AG09319 (cell line): ENCODE data around the gene POFUT2.

ENCODE experiments used
- DNase-seq: peaks from one replicate; pipeline ENCODE4 v3.0.0-alpha.2; 2010; ENCODE audit warnings: low read depth; ENCODE audit errors: extremely low read depth
- TF ChIP-seq, protein P1 (sequence below): IDR thresholded peaks from 2 replicates; pipeline ENCODE4 v1.5.1; 2011; ENCODE audit warnings: low read depth, mild to moderate bottlenecking, inconsistent platforms, low read length, moderate library complexity

The POFUT2 gene

DNA sequence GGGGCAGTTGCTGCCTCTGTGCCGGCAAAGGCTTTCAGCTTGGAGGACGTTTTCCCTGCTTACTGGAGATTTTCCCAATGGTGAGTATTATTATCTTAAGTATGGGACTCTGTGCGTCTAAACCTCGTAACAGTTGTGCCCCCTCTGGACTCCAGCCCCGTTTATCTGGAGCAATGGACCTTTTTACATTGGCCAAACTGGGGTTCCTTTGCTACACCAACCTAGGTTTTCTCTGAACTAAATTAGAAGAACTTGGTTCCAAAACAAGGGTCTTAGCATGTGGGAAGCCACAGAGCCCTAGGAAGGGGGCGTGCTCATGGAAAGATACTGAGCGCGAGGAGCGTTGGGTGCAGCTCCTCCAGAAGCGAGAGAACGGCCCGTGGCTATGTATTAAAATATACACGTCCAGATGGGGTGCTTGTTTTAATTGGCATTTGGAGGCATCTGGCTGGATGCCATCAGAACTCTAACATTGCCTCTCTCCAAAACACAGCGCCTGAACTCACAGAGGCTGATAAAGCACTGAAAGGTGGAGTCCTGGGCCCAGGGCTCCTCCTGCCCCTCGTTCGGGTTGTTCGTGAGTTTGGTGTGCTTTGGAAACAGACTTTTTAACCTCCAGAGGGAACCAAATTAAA, 28.4 kb downstream of the POFUT2 start:
- TF ChIP-seq, protein P1, sequence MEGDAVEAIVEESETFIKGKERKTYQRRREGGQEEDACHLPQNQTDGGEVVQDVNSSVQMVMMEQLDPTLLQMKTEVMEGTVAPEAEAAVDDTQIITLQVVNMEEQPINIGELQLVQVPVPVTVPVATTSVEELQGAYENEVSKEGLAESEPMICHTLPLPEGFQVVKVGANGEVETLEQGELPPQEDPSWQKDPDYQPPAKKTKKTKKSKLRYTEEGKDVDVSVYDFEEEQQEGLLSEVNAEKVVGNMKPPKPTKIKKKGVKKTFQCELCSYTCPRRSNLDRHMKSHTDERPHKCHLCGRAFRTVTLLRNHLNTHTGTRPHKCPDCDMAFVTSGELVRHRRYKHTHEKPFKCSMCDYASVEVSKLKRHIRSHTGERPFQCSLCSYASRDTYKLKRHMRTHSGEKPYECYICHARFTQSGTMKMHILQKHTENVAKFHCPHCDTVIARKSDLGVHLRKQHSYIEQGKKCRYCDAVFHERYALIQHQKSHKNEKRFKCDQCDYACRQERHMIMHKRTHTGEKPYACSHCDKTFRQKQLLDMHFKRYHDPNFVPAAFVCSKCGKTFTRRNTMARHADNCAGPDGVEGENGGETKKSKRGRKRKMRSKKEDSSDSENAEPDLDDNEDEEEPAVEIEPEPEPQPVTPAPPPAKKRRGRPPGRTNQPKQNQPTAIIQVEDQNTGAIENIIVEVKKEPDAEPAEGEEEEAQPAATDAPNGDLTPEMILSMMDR: no peak

DNA sequence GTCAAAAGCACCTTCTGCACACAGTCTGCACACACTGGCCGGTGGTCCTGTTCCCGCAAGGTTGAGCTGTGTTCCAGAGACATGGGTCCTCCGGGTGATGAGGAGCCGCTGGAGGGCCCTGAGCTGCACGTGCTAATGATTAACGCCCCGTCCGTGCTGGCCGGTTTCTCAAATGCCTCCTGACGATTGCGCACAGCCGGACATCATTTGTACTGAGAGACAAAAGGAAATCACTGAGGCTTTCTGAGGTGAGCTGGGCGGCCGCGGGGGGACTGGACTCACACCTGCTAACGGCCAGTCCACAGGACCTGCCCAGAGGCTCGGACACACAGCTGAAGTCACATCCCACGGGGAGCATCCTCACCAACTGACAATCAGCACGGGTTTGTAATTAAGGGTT, 29.2 kb downstream of the POFUT2 start:
- DNase-seq: no peak
- TF ChIP-seq, protein P1: no peak

More for the DNA sequence above, 28.4 kb downstream of the POFUT2 start:
- DNase-seq: no peak

DNA sequence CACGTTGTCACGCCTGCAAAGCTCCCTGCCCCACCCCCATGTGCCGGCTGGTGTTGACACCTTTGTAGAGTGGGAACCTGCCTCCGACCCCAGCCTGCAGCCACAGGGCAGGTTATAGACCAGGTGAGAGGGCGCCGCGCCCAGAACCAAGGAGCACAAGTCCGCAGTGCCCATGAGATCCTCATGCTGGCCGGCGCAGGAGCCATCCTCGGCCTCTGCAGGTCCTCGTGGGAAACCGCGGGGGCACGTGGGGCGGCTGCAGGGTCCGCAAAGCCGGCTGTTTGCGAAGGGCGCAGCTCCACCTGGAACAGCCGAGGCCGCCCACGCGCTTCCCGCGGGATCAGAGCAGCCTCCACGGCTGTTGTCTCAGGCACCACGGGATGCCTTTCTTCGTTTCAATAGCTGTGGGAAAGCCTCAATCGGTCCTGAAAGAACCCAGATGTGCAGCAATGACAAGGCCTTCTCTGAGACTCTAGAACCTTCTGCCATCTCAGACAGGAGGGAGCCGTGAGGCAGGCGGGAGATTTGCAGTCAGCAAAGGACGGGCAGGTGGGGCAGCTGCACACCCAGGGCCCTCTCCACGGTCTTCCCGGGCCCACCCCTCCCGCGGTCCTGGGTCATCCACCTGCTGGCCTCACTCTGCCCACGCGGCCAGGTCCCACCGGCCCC, 29.9 kb downstream of the POFUT2 start:
- DNase-seq: no peak
- TF ChIP-seq, protein P1: no peak

DNA sequence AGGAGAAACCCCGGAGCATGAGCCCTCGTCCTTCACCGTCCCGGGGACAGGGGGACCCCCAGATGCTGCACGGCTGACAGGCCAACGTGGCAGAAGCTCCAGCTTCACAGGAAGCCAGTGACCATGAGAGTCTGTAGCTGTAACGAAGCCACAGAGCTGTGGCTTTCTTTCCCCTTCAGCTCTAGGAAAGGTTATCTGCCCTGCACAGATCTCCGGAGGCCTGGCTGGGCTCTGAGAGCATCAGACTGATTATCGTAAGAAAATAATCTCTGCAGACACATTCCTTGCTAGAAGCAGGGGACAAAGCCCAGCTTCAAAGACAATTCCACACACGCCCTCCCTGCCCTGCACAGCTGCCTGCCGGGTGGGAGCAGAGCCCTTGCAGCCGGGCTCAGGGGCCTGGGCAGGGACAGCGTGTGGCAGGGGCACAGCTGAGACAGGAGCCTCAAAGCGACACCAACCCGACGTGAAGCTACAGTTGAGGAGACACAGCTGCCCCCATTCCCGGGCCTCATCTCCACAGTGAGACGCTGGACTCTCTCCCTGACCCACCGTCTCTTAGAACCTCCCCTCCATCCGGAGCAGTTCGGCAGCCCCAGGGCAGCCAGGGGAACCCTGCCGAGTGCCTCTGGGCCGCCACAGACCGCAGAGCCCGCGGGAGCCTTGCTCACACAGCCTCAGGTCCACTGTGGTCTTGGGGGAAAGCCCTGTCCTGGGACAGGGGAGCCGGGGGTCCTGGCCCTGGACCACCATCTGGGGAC, 30.6 kb downstream of the POFUT2 start:
- no peak for DNase-seq
- TF ChIP-seq, protein P1: no peak

DNA sequence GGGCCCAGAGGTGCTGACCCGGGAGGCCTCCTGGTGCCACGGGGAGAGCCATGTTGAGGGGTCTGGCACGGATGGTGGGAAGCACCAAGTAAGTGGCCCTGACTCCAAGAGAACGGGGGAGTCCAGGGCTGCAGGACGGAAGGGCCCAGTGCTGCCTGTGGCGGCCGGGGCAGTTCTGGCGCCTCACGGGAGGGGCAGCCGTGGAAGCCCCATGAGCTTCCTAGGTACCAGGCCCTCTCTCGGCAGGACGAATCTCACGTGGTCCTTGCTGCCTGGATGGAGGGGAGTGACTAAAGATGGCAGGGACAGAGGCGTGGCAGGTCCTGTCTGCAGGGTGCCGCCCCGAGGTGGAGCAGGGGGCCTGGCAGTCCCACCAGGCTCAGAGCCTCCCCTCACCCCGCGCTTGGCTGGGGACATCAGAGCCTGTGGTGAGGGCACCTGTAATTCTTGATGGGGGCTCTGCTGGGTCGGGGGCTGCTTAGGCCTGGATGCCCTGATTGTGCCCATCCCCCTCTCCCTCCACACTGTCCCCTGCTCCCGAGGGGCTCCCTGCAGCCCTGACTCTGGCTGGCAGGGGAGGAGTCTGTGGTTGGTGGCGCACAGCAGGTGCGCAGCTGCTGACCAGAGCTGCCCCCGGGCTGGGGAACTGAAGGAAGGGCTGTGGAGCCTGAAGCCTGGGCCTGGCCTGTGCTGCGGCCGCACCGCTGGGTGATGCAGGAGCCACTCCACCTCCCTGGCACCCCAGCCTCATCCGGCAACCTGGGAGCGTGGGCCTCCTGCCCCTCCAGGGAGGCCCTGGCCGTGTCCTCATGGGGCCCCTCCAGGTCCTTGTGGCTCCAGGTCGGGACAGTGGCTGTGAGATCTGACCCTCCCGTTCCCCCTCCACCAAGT, 31.4 kb downstream of the POFUT2 start:
- TF ChIP-seq, protein P1: no peak
- DNase-seq: no peak

DNA sequence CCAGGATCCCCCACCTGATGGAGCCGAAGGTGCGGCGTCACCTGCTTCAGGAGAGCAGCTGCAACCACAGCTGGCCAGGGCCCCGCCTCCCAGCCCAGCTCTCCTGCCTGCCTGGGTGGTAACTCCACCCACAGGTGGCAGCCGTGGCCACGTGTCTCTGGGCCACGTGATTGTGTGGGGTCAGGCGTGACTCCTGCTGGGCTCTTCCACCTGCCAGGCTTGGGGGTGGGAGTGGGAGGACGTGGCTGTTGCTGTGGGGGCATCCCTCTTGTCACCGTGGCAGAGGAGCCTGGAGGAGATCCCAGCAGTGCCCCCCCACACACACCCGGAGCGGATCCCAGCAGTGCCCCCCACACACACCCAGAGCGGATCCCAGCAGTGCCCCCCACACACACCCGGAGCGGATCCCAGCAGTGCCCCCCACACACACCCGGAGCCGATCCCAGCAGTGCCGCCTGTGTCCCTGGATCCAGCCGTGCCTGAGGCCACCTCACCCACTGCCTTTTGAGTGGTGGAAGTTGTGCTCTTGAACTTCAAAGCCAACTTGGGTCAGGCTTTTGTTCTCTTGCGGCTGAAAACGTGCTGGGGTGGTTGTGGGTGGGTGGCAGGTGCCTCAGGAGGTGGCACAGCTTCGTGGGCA, 32.2 kb downstream of the POFUT2 start:
- no peak for DNase-seq

More for the DNA sequence above, 32.2 kb downstream of the POFUT2 start:
- TF ChIP-seq, protein P1: no peak
